ENCODE data around the gene ZNF454.

Gene ZNF454

GRCh38 chr5:178931846-178932760 is 8.9 kb upstream of the ZNF454 start:
- TF ChIP-seq SIN3A (IDR thresholded peaks at IDR 0.05; ENCODE audit: borderline replicate concordance, insufficient read depth, low read length): no peak
- no peak for TF ChIP-seq FOXP2 (optimal IDR thresholded peaks at IDR 0.05; ENCODE audit: borderline replicate concordance, extremely low read depth, extremely low read length, insufficient read depth)
- TF ChIP-seq TAF1 (IDR thresholded peaks at IDR 0.05; ENCODE audit: borderline replicate concordance, insufficient read depth, low read length): no peak
- no peak for TF ChIP-seq REST (IDR thresholded peaks at IDR 0.05; ENCODE audit: insufficient read depth in 1 of 2, low read depth in 2 of 2, low read length in 2 of 2)
- TF ChIP-seq POLR2AphosphoS5 (IDR thresholded peaks at IDR 0.05; ENCODE audit: low read depth, low read length): no peak

- TF ChIP-seq FOXP2 (optimal IDR thresholded peaks at IDR 0.05; ENCODE audit: borderline replicate concordance, extremely low read depth, extremely low read length, insufficient read depth) (no peak), POLR2AphosphoS5 (IDR thresholded peaks at IDR 0.05; ENCODE audit: low read depth, low read length) (no peak), TAF1 (IDR thresholded peaks at IDR 0.05; ENCODE audit: borderline replicate concordance, insufficient read depth, low read length) (no peak), REST (IDR thresholded peaks at IDR 0.05; ENCODE audit: insufficient read depth in 1 of 2, low read depth in 2 of 2, low read length in 2 of 2) (no peak), SIN3A (IDR thresholded peaks at IDR 0.05; ENCODE audit: borderline replicate concordance, insufficient read depth, low read length) (no peak)
These were observed 363 bp downstream of the ZNF454 start for GRCh38 chr5:178941361-178941760.

GRCh38 chr5:178965465-178966055 is 24.6 kb downstream of the ZNF454 start:
- TF ChIP-seq REST (IDR thresholded peaks at IDR 0.05; ENCODE audit: insufficient read depth in 1 of 2, low read depth in 2 of 2, low read length in 2 of 2): no peak
- TF ChIP-seq TAF1 (IDR thresholded peaks at IDR 0.05; ENCODE audit: borderline replicate concordance, insufficient read depth, low read length): no peak
- no peak for TF ChIP-seq FOXP2 (optimal IDR thresholded peaks at IDR 0.05; ENCODE audit: borderline replicate concordance, extremely low read depth, extremely low read length, insufficient read depth)
- TF ChIP-seq POLR2AphosphoS5 (IDR thresholded peaks at IDR 0.05; ENCODE audit: low read depth, low read length): no peak
- no peak for TF ChIP-seq SIN3A (IDR thresholded peaks at IDR 0.05; ENCODE audit: borderline replicate concordance, insufficient read depth, low read length)

- no peak for TF ChIP-seq FOXP2 (optimal IDR thresholded peaks at IDR 0.05; ENCODE audit: borderline replicate concordance, extremely low read depth, extremely low read length, insufficient read depth)
- TF ChIP-seq REST (IDR thresholded peaks at IDR 0.05; ENCODE audit: insufficient read depth in 1 of 2, low read depth in 2 of 2, low read length in 2 of 2): no peak
- no peak for TF ChIP-seq POLR2AphosphoS5 (IDR thresholded peaks at IDR 0.05; ENCODE audit: low read depth, low read length)
- no peak for TF ChIP-seq TAF1 (IDR thresholded peaks at IDR 0.05; ENCODE audit: borderline replicate concordance, insufficient read depth, low read length)
- TF ChIP-seq SIN3A (IDR thresholded peaks at IDR 0.05; ENCODE audit: borderline replicate concordance, insufficient read depth, low read length): no peak
These were observed 40.4 kb downstream of the ZNF454 start for GRCh38 chr5:178981381-178981780.

Measured in PFSK-1 (cell line).